ENCODE results near the gene PALLD.
"Not testable (repeated sequence)": the region's sequence is repeated elsewhere in the genome, so short reads cannot be mapped to it uniquely, and the experiment has no call there.

Gene PALLD

DNA sequence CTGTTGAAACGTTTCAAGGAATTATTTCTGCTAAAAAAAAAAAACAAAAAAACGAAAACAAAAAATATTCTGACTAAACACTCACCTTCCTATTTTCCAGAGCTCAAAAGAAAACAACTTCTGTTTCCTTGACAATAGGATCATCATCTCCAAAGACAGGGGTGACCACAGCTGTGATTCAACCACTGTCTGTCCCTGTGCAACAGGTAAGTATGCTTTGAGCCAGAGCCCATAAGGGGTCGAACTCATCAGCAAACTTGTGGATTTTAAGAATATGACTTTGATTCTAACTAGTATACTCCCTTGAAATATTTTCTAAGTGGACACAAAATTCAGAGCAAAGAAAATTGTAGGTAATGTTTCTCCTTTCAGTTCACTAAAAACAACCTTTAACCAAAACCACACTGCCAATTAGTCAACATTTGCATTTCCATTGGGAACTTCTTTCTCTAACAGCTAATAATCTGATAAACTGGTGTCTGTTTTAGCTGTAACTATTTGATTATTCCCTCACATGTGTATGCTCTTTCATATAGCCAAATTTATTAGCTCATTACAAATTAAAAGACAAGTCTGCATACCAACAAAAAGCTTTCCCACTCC, 186.1 kb downstream of the PALLD start:
- H3K4me3 ChIP-seq (ENCODE audit: low read depth, low read length), result no peak overlapping the region
- no peak for DNase-seq (ENCODE audit: low read depth)

DNA sequence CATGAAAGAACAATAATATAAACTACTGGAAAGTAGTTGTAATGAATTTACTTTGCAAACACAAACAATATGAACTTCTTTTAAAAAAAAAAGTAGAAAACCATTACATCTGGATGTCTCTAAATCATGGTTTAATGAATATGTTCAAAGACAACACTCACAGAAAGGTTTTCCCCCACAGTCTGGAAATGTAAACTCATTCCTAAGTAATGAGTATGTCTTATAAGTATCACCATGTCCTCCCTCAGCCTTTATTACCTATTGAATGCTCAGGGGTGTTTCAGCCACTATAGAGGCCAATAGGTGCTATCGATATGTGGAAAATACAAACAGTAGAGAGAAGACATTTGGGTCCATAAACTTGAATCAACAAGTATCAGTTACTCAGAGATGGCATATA, 186.7 kb downstream of the PALLD start:
- DNase-seq (ENCODE audit: low read depth), result no peak
- H3K4me3 ChIP-seq (ENCODE audit: low read depth, low read length), result no peak overlapping the region

- H3K4me3 ChIP-seq (ENCODE audit: low read depth, low read length), result no peak overlapping the region
- DNase-seq (ENCODE audit: low read depth), result no peak
Measured at GRCh38 chr4:168685136-168685809, 188.4 kb downstream of the PALLD start.

DNA sequence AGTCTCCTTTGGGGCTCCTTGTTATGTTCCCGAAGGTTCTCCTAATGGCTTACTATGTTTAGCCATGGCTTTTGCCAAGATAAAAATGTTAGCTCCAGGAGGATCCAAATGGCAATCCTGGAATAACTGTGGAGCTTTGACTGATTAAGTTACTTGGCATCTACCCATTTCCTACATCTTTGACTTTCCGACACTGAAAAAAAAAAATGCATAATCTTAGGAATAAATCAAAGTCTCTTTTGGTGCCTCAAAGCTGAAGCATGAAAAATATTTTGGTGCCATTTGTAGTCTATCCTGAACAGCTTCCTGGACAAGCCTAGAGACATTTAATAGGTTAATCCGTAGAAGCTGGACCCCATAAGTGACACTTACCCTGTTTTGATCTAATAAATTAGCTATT, 191.7 kb downstream of the PALLD start:
- no peak for DNase-seq (ENCODE audit: low read depth)
- H3K4me3 ChIP-seq (ENCODE audit: low read depth, low read length), result no peak overlapping the region

DNA sequence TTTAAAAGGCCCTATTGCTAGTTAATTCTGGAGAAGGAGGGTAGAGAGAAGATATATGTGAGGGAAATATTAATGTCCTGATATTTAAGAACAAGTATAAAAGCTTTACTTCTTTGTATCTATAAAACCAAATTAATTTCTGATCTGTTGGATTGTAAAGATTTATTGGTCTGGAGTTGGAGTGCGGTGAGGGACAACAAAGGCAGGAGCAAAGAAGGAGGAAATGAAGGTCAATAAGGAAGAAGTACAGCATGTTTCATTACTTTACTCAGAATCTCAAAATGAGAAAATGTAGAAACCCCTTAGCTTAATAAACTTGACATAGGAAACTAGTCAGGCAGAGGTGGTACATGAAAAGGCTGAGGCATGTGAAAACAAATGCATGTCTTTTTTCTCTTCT, 192.9 kb downstream of the PALLD start:
- no peak overlapping the region for H3K4me3 ChIP-seq (ENCODE audit: low read depth, low read length)
- no peak for DNase-seq (ENCODE audit: low read depth)

DNA sequence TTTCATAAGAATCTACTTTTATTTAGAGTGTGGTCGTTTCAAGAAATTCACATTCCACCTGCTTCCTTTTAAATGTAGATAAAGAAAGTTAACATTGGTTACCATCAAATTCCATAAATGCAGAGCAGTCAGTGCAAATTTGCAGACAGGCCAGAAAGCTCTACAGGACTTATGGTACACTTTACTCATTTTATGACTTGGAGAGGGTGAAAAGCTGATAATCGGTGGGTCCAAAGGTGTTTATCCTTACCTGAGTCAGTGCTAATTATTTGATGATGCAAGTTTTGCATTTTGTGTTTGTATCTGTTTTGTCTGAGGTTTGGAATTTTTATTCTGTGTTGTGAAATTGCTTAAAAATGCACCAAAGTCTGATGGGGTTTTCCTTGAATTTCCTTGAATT, 193.3 kb downstream of the PALLD start:
- DNase-seq (ENCODE audit: low read depth), result no peak

GRCh38 chr4:168691631-168692369, 194.9 kb downstream of the PALLD start:
- DNase-seq (ENCODE audit: low read depth), result no peak
- H3K4me3 ChIP-seq (ENCODE audit: low read depth, low read length), result no peak overlapping the region

More for the DNA sequence above, 193.3 kb downstream of the PALLD start:
- H3K4me3 ChIP-seq (ENCODE audit: low read depth, low read length), result no peak overlapping the region

GRCh38 chr4:168693750-168694490, 197.1 kb downstream of the PALLD start:
- no peak for DNase-seq (ENCODE audit: low read depth)
- H3K4me3 ChIP-seq (ENCODE audit: low read depth, low read length), result no peak overlapping the region

DNA sequence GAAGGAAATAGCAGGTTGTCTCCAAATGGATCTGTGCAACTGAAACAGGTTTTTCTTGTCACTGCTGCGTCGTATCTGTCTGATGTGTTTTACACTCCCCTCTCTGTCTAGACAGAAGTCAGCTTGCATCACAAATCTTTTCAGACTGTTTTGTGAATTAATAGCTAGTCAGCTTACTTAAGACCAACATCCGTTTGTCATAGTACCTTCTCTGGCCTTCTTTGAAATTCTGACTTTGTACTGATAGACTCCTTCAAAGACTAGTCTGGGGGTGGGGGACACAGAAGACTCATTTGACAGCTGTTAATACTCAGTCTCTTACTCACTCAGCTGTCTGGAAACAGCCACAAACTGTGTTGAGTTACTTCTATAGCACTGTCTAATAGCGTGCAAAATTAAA, 197.8 kb downstream of the PALLD start:
- no peak overlapping the region for H3K4me3 ChIP-seq (ENCODE audit: low read depth, low read length)
- peak; percentile 69 for DNase-seq (ENCODE audit: low read depth)

DNA sequence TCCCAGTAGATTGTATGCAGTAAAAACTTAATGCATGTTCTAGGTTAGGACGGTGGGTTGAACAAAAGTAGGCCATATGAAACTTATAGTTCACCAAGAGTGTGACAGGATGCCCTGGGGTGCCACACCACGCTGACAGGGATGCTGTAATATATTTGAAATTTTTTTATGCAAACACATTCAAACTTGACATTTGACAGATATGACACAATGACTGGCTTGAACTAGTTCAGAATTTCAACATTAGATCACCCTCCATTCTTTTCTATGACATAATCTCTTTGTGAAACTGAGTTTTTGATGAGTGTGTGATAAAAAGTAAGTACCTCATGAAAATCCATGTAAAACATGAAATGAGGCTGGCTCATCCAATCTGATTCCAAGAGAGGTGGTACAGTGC, 198.4 kb downstream of the PALLD start:
- DNase-seq (ENCODE audit: low read depth), result no peak
- H3K4me3 ChIP-seq (ENCODE audit: low read depth, low read length), result no peak overlapping the region

- DNase-seq (ENCODE audit: low read depth), result no peak
- H3K4me3 ChIP-seq (ENCODE audit: low read depth, low read length), result no peak overlapping the region
Measured at GRCh38 chr4:168696280-168696679, 199.4 kb downstream of the PALLD start.

DNA sequence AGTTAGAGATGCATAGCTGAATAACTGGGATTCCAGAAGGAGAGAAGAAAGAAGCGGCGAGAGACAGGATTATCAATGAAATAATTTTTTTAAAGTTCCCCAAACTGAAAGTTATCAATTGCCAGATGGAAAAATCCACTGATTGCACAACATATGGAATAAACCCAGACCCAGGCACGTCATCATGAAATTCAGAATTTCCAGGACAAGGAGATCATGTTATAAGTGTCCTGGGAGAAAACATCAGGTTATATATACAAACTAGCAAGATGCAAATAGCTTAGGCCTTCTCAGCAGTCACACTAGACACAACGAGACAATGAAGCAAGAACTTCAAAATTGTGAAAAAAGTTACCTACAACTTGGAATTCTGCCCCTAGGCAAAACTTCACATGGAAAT, 200.0 kb downstream of the PALLD start:
- no peak for DNase-seq (ENCODE audit: low read depth)

DNA sequence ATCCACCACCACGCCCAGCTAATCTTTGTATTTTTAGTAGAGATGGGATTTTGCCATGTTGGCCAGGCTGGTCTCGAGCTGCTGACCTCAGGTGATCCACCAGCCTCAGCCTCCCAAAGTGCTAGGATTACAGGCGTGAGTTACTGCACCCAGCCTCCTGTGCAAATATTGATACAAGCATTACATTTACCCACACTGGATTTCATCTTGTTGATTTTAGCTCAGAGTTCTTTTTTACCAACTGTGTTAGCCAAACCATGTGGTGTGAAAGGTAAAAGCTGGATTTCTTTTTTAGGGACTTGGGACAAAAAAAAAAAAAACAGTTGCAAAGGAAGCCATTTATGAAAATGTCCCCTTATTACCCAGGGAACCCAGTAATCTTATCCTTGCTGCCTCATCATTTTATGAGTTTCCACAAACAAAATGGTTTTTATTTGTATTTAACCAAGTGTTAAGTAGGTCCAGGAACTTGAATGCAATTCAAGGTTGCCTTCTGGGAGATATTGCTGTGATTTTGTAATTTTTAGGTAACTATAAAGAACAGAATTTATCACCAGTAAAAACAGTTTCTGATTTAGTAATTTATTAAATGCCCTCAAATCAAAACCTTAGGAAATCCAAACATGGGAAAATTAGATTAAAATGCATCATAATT, 202.5 kb downstream of the PALLD start:
- DNase-seq (ENCODE audit: low read depth), result no peak
- H3K4me3 ChIP-seq (ENCODE audit: low read depth, low read length), result no peak overlapping the region

More for the DNA sequence above, 200.0 kb downstream of the PALLD start:
- no peak overlapping the region for H3K4me3 ChIP-seq (ENCODE audit: low read depth, low read length)

GRCh38 chr4:168701061-168701460, 204.2 kb downstream of the PALLD start:
- no peak for DNase-seq (ENCODE audit: low read depth)
- no peak overlapping the region for H3K4me3 ChIP-seq (ENCODE audit: low read depth, low read length)

- H3K4me3 ChIP-seq (ENCODE audit: low read depth, low read length); DNase-seq (ENCODE audit: low read depth): not testable (repeated sequence)
Measured at GRCh38 chr4:168702581-168703087, 205.8 kb downstream of the PALLD start.

GRCh38 chr4:168705121-168705520, 208.3 kb downstream of the PALLD start:
- H3K4me3 ChIP-seq (ENCODE audit: low read depth, low read length), result no peak overlapping the region
- DNase-seq (ENCODE audit: low read depth), result no peak

DNA sequence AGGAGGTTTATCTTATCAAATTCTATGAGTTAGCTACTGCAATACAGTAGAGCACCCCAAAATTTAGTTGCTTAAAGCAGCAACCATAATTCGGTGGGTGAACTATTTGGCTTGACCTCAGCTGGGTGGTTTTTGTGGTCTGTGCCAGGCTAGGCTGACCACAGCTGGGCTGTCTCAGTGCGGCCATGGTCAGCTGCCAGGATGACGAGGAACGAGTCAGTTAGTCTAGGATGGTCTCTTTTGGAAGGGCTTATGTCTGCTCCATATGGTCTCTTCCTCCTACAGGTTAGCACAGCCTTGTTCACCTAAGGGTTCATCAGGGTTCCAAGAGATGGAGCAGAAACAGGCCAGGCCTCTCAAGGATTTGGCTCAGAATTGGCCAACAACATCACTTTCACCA, 210.4 kb downstream of the PALLD start:
- H3K4me3 ChIP-seq (ENCODE audit: low read depth, low read length), result no peak overlapping the region
- DNase-seq (ENCODE audit: low read depth), result no peak

DNA sequence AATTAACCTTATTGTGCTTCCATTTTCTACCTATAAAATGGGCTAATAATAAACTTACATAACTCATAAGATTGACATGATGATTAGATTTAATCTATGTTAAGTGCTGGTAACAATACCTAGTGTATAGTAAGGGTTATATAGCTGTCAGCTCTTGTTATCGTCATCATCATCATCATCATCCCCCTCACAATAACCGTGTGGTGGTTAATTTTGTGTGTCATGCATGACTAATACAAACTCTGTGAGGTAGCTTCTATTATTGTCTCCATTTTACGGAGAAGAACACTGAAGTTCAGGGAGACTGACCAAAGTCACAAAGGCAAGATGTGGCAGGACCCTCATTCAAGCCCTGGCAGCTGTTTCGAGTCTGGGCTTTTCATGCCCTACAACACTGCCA, 211.3 kb downstream of the PALLD start:
- no peak for DNase-seq (ENCODE audit: low read depth)
- H3K4me3 ChIP-seq (ENCODE audit: low read depth, low read length), result no peak overlapping the region

DNA sequence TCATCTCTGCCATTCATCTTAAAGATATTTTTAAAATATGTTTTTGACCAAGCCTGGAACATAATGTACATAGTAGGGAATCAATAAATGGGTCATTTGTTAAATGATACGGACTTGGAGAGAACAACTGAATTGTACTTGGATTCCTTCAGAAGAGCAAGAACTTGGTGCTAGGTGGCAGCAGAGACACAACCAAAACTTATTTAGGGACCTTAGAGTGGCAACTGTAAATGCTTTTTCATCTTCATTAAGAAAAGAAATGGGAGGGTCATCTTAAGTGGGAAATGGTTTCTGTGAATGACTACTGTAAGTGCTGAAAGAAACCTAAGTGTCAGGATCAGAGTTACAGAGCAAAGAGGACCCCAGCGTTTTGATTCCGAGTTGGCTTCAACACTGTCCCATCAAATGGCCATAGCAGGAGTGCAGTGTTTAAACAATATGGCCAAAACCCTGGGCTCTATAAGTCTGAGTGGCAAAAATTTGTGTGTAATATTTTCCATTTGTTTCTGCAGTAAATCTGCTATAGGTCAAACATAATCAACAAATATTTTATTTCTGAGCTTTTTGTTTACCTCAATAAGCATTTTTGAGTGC, 213.6 kb downstream of the PALLD start:
- H3K4me3 ChIP-seq (ENCODE audit: low read depth, low read length), result no peak overlapping the region
- no peak for DNase-seq (ENCODE audit: low read depth)
